ENCODE data around the gene TMOD2.

TMOD2 gene

DNA sequence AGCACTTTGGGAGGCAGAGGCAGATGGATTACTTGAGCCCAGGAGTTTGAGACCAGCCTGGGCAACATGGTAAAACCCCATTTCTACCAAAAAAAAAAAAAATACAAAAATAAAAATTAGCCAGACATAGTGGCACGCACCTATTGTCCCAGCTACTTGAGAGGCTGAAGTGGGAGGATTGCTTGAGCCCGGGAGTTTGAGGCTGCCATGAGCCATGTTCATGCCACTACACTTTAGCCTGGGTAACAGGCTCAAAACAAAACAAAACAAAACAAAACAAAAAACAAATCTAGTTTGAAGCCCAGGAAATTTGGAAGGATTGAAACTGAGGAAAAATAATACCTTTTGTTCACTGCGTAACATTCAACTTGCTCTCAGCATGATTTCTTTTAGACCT, 94.7 kb downstream of the TMOD2 start:
- H3K4me3 ChIP-seq (ENCODE audit: low read depth, low read length), result no peak overlapping the region
- no peak for DNase-seq (ENCODE audit: low read depth)
- in situ Hi-C loops (cut with HindIII; ENCODE audit: low sequenced_read_pairs), result no loop called here
- TF ChIP-seq, protein P1, sequence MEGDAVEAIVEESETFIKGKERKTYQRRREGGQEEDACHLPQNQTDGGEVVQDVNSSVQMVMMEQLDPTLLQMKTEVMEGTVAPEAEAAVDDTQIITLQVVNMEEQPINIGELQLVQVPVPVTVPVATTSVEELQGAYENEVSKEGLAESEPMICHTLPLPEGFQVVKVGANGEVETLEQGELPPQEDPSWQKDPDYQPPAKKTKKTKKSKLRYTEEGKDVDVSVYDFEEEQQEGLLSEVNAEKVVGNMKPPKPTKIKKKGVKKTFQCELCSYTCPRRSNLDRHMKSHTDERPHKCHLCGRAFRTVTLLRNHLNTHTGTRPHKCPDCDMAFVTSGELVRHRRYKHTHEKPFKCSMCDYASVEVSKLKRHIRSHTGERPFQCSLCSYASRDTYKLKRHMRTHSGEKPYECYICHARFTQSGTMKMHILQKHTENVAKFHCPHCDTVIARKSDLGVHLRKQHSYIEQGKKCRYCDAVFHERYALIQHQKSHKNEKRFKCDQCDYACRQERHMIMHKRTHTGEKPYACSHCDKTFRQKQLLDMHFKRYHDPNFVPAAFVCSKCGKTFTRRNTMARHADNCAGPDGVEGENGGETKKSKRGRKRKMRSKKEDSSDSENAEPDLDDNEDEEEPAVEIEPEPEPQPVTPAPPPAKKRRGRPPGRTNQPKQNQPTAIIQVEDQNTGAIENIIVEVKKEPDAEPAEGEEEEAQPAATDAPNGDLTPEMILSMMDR (IDR thresholded peaks at IDR 0.05; ENCODE audit: low read depth, low read length, missing control alignments), result no peak

DNA sequence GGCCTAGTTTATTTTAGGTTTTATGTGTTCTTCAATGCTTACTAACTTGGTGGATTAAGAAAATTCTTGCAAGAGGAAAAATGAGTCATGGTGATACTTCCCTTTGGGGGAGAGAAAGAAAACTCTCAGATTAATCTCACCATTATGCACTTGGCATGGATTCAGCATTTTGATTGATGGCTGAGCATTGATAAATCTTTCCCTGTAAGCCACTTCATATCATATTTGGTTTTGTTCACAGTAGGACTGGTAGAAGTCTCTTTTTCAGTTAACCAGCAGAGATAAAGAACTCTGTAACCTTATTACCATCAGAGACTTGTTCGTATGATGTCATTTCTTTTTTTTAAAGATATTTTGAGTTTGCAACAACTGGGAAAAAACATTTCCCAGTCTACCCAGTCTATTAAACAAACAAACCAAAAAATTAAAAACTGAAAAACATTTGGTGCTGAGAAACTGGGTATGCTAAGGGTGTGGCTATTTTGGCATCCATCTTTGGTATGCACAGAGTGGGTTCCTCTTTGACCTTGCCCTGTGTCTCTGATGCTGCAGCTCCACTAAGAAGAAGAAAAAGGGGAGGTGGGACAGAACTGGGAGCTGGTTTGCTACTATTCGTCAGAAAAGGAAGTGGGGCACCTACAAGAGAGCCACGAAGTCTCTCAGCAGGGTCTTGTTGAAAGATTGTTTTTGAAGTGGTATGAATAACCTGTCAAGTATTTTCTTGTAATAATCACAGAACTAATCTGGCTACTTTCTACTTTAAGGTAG, 95.2 kb downstream of the TMOD2 start:
- TF ChIP-seq, protein P1 (IDR thresholded peaks at IDR 0.05; ENCODE audit: low read depth, low read length, missing control alignments), result no peak
- H3K4me3 ChIP-seq (ENCODE audit: low read depth, low read length), result no peak overlapping the region
- in situ Hi-C loops (cut with HindIII; ENCODE audit: low sequenced_read_pairs), result no loop called here
- DNase-seq (ENCODE audit: low read depth), result peak; percentile 74

DNA sequence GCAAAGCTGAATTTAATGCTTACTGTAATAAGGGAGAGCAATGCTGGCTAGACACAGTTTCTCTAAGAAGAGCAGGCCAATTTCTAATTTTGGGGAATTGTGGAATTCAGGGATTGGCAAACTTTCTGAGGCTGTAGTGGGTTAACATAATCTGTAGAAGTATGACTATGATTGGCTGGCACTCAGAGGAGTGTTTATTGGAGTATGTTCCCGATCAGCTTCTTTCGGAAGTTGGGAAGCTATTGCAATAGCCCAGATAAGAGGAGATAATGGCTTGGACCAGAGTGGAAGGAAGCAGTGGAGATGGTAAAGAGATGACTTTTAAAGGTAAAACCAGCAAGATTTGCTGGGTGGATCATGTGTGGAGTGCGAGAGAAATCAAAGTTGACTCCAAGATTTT, 97.4 kb downstream of the TMOD2 start:
- TF ChIP-seq, protein P1 (IDR thresholded peaks at IDR 0.05; ENCODE audit: low read depth, low read length, missing control alignments), result no peak
- in situ Hi-C loops (cut with HindIII; ENCODE audit: low sequenced_read_pairs), result no loop called here
- DNase-seq (ENCODE audit: low read depth), result no peak
- H3K4me3 ChIP-seq (ENCODE audit: low read depth, low read length), result no peak overlapping the region

DNA sequence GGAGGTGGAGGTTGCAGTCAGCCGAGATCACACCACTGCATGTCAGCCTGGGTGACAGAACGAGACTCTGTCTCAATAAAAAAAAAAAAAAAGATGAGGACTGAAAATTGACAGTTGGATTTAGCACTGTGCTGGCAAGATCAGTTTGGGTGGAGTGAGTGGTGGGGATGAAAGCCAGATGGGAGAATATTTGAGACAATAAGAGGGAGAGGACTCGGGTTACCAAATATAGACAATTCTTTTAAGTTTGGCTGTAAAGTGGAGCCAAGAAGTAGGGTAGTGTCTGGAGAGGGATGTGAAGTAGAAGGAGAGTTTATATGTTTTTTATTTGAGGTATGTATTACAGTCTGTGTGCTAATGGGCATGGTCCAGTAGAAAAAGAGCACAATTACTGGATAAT, 98.5 kb downstream of the TMOD2 start:
- TF ChIP-seq, protein P1 (IDR thresholded peaks at IDR 0.05; ENCODE audit: low read depth, low read length, missing control alignments), result no peak
- DNase-seq (ENCODE audit: low read depth), result no peak
- H3K4me3 ChIP-seq (ENCODE audit: low read depth, low read length), result no peak overlapping the region
- in situ Hi-C loops (cut with HindIII; ENCODE audit: low sequenced_read_pairs), result no loop called here

DNA sequence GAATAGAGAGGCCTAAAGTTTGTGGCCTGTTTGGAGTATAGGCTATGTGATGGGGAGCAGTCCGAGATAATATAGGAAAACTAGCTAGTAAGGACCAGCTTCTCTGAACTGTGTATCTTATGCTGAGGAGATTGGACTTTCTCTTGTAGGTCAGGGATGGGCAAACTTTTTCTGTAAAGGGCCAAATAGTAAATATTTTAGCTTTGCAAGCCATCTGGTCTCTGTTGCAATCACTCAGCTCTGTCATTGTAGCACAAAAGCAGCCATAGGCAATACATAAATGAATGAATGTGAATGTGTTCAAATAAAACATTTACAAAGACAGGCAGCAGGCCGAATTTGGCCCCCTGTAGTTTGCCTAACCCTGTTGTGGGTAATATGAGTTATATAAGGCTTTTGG, 102.6 kb downstream of the TMOD2 start:
- no peak for DNase-seq (ENCODE audit: low read depth)
- in situ Hi-C loops (cut with HindIII; ENCODE audit: low sequenced_read_pairs), result no loop called here
- TF ChIP-seq, protein P1 (IDR thresholded peaks at IDR 0.05; ENCODE audit: low read depth, low read length, missing control alignments), result no peak
- H3K4me3 ChIP-seq (ENCODE audit: low read depth, low read length), result no peak overlapping the region

DNA sequence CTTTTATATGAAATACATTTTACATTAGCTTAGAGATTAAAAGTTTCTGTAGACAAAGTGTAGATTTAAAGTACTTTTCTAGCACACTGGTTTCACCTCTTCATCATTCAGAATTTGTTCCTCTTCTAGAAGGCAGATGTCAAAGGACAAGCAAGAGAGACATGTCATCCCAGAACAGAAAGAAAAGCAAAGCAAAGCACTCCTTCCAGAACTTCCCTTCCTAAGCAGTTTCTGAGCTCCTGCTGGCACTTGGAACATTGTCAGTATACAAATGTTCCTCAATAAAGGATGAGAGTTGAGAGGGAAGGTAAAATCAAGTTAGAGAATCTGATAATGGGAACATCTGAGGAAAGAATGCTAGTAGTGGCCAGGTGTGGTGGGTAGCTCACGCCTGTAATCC, 104.2 kb downstream of the TMOD2 start:
- DNase-seq (ENCODE audit: low read depth), result no peak
- in situ Hi-C loops (cut with HindIII; ENCODE audit: low sequenced_read_pairs), result no loop called here
- TF ChIP-seq, protein P1 (IDR thresholded peaks at IDR 0.05; ENCODE audit: low read depth, low read length, missing control alignments), result no peak
- no peak overlapping the region for H3K4me3 ChIP-seq (ENCODE audit: low read depth, low read length)

Data from astrocyte of the cerebellum (primary cell).